K562 treated with DMSO at 1 percent for 4 hours (cell line): ENCODE data around the gene BPIFB1. TPM values are rescaled to one million over a fixed set of nuclear protein-coding genes. Genes with fewer than 3 reads are reported as not detected.

ENCODE experiments used
- total RNA-seq: library from RNA; unstranded; fragments of 300-600 nt; gene quantifications from 2 replicates; pipeline ENCODE4 v1.2.3, GENCODE V29; 2022; ENCODE audit not compliant: insufficient read depth

BPIFB1 gene
- not detected in 2 replicates for total RNA-seq

DNA sequence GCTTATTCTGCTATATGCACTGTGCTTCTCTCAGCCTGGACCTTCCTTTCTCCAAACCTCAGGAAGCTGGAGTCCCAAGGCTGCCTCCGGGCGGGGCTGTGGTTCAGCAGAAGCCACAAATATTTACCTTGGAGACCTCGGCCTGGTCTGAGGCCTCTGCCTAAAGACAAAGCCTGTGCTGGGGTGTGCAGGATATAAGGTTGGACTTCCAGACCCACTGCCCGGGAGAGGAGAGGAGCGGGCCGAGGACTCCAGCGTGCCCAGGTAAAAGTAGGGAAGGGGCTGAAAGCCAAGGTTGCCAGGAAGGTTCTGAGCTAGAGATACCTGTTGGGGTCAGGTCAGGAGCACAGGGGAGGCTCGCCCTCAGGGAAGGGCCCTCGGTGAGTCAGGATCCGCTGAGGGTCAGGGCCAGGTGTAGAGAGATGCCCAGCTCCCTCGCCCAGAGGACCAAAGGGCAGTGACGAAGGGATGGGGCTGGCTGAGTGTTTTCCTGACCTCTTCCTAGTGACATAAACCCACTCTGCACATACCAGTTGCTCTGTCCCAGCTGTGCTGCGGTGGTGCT, at the start of gene BPIFB1:
Gene BPIFB1 (plus strand): TSS at position 224 of the 565 bp plus-strand sequence. CDS start 2,860 bp downstream, outside the sequence.

DNA sequence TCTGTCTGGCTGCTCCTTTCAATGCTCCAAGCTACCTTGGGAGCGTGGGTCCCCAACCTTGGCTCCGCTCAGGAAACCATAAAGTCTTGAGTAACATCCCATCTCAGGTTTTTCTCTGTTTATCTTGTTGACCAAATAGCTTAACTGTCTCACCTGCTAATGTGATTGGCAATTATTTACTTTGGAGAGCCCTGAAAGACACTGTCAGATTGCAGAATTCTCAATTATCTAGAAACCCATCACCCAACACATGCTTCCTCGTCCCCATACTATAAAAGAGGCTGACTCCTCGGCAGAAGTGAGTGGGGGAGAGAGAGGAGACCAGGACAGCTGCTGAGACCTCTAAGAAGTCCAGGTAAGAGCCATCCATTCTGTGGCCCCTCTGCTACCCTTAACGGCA, 47.3 kb upstream of the BPIFB1 start, which contains the start of gene BPIFA1:
Gene BPIFA1 (plus strand): TSS at position 301 of the 400 bp plus-strand sequence. CDS start 1,716 bp downstream, outside the sequence.

Other genes starting within 250 kb of the BPIFB1 start
- not detected in 2 replicates for gene BPIFB3, start 229.3 kb upstream of the BPIFB1 start, total RNA-seq
- not detected in 2 replicates for gene BPIFB4, start 203.6 kb upstream of the BPIFB1 start, total RNA-seq
- not detected in 2 replicates for gene BPIFA2, start 115.1 kb upstream of the BPIFB1 start, total RNA-seq
- gene BPIFA3, start 65.9 kb upstream of the BPIFB1 start, total RNA-seq = not detected in 2 replicates
- gene BPIFA1, start 47.2 kb upstream of the BPIFB1 start, total RNA-seq = not detected in 2 replicates
- 29.7 and 35.2 TPM in 2 replicates for gene CDK5RAP1, start 118.3 kb downstream of the BPIFB1 start, total RNA-seq
- gene SNTA1, start 160.5 kb downstream of the BPIFB1 start, total RNA-seq = 9.4 and 13.7 TPM in 2 replicates
- gene CBFA2T2, start 206.9 kb downstream of the BPIFB1 start, total RNA-seq = 12.6 and 17.7 TPM in 2 replicates